IMR-90 (cell line): ENCODE data around the gene IQSEC3. TPM values are rescaled to one million over a fixed set of nuclear protein-coding genes. Genes with fewer than 3 reads are reported as not detected.

Source experiments
- ATAC-seq: fragments of 200-7000 bp; cut with Tn5 transposase; 2 replicates; pipeline ENCODE4 v1.9.1; 2020; ENCODE audit warnings: low read depth, mild to moderate bottlenecking, moderate library complexity
- BruUV-seq: library from RNA; stranded (reverse); fragments of 400-500 nt; replicated peaks from 2 replicates; lab custom pipeline; 2021; lab: Mats Ljungman, UMichigan
- CTCF ChIA-PET: fragments of 300-600 bp; formaldehyde crosslinking; extraction: SDS; loops from one replicate; lab custom pipeline; 2021; ENCODE audit warnings: antibody characterized with exemption; lab: Yijun Ruan, JAX
- POLR2A ChIA-PET: fragments of 300-600 bp; sonication (Branson Sonifier 250); formaldehyde crosslinking; loops from one replicate; lab custom pipeline; 2022; ENCODE audit warnings: antibody characterized with exemption; ENCODE audit not compliant: unreplicated experiment; lab: Charles Lee
- DNase-seq: peaks from one replicate; pipeline ENCODE4 v3.0.0; 2013
- H2AFZ ChIP-seq: replicated peaks from 2 replicates; pipeline ENCODE3; 2013; ENCODE audit warnings: low read length, mild to moderate bottlenecking; ENCODE audit not compliant: poor library complexity
- H2AK5ac ChIP-seq: 2 replicates; pipeline ENCODE4 v1.6.1; 2013; ENCODE audit warnings: low read depth, low read length, inconsistent platforms
- H2AK9ac ChIP-seq: replicated peaks from 2 replicates; pipeline ENCODE3; 2013; ENCODE audit warnings: mild to moderate bottlenecking, low read depth, low read length, moderate library complexity; ENCODE audit not compliant: poor library complexity
- H2BK120ac ChIP-seq: 2 replicates; pipeline ENCODE4 v1.6.1; 2013; ENCODE audit warnings: low read depth, low read length, inconsistent platforms
- H2BK15ac ChIP-seq: 3 replicates; pipeline ENCODE4 v1.6.1; 2013; ENCODE audit warnings: low read depth, low read length, inconsistent platforms
- H2BK20ac ChIP-seq: 2 replicates; pipeline ENCODE4 v1.6.1; 2013; ENCODE audit warnings: low read depth, mild to moderate bottlenecking, inconsistent platforms, low read length, moderate library complexity
- H2BK5ac ChIP-seq: 2 replicates; pipeline ENCODE4 v1.6.1; 2013; ENCODE audit warnings: mild to moderate bottlenecking, low read depth, low read length, inconsistent platforms; ENCODE audit not compliant: poor library complexity, severe bottlenecking
- H3K14ac ChIP-seq: replicated peaks from 2 replicates; pipeline ENCODE4 v1.6.1; 2013; ENCODE audit warnings: low read depth, low read length, inconsistent platforms
- H3K18ac ChIP-seq: 2 replicates; pipeline ENCODE4 v1.6.1; 2013; ENCODE audit warnings: low read depth, low read length, control low read depth
- H3K23ac ChIP-seq: 2 replicates; pipeline ENCODE4 v1.6.1; 2013; ENCODE audit warnings: low read depth, low read length, inconsistent platforms
- H3K27ac ChIP-seq: 2 replicates; pipeline ENCODE4 v1.5.1; 2013; ENCODE audit warnings: mild to moderate bottlenecking, control low read depth, low read length; ENCODE audit not compliant: insufficient read depth
- H3K27me3 ChIP-seq: 2 replicates; pipeline ENCODE4 v1.6.1; 2013; ENCODE audit warnings: low read length; ENCODE audit not compliant: control insufficient read depth, insufficient read depth
- H3K36me3 ChIP-seq: 2 replicates; pipeline ENCODE4 v1.6.1; 2013; ENCODE audit warnings: low read length, mixed read lengths; ENCODE audit not compliant: control insufficient read depth, insufficient read depth
- H3K4ac ChIP-seq: 2 replicates; pipeline ENCODE4 v1.6.1; 2013; ENCODE audit warnings: low read depth, low read length, inconsistent platforms
- H3K4me1 ChIP-seq: 2 replicates; pipeline ENCODE4 v1.6.1; 2013; ENCODE audit warnings: low read length, mixed read lengths; ENCODE audit not compliant: control insufficient read depth, insufficient read depth
- H3K4me2 ChIP-seq: 2 replicates; pipeline ENCODE4 v1.6.1; 2013; ENCODE audit warnings: low read depth, mild to moderate bottlenecking, control low read depth, low read length, moderate library complexity
- H3K4me3 ChIP-seq: 2 replicates; pipeline ENCODE4 v1.5.1; 2013; ENCODE audit warnings: low read depth, mild to moderate bottlenecking, control low read depth, low read length, moderate library complexity; ENCODE audit not compliant: insufficient read depth
- H3K56ac ChIP-seq: 2 replicates; pipeline ENCODE4 v1.6.1; 2013; ENCODE audit warnings: low read length, inconsistent platforms; ENCODE audit not compliant: insufficient read depth; ENCODE audit errors: extremely low read depth
- H3K79me1 ChIP-seq, 2 experiments: 2 replicates each; pipeline ENCODE4 v1.6.1; 2013; ENCODE audit warnings: low read length in 2 of 2, inconsistent platforms in 1 of 2, low read depth in 1 of 2
- H3K9ac ChIP-seq: 2 replicates; pipeline ENCODE4 v1.6.1; 2013; ENCODE audit warnings: low read depth, low read length, control low read depth
- H3K9me1 ChIP-seq: 2 replicates; pipeline ENCODE4 v1.6.1; 2013; ENCODE audit warnings: low read length, inconsistent platforms; ENCODE audit not compliant: insufficient read depth
- H3K9me3 ChIP-seq: 2 replicates; pipeline ENCODE4 v1.6.1; 2013; ENCODE audit warnings: low read length; ENCODE audit not compliant: control insufficient read depth, insufficient read depth
- H4K20me1 ChIP-seq: 2 replicates; pipeline ENCODE4 v1.6.1; 2013; ENCODE audit warnings: low read length, inconsistent platforms; ENCODE audit not compliant: insufficient read depth
- H4K5ac ChIP-seq: 2 replicates; pipeline ENCODE4 v1.6.1; 2013; ENCODE audit warnings: mild to moderate bottlenecking, low read depth, low read length, control low read depth
- H4K8ac ChIP-seq, 2 experiments: 2 replicates each; pipeline ENCODE4 v1.6.1; 2013; ENCODE audit warnings: low read depth in 2 of 2, low read length in 2 of 2, control low read depth in 1 of 2, inconsistent platforms in 1 of 2
- H4K91ac ChIP-seq: 2 replicates; pipeline ENCODE4 v1.6.1; 2013; ENCODE audit warnings: low read depth, low read length, inconsistent platforms; ENCODE audit not compliant: insufficient read depth
- BHLHE40 ChIP-seq: fragments of 150-350 bp; IDR thresholded peaks from 2 replicates; pipeline ENCODE4 v1.6.1; 2016; ENCODE audit warnings: mild to moderate bottlenecking, low read depth, low read length
- CEBPB ChIP-seq: IDR thresholded peaks from 2 replicates; pipeline ENCODE4 v1.6.1; 2012; ENCODE audit warnings: low read depth, low read length, improper control_type of control experiment
- CHD1 ChIP-seq: IDR thresholded peaks from 2 replicates; pipeline ENCODE4 v1.6.1; 2012; ENCODE audit warnings: low read depth, low read length, improper control_type of control experiment
- FOS ChIP-seq: fragments of 150-350 bp; IDR thresholded peaks from 2 replicates; pipeline ENCODE4 v1.6.1; 2016; ENCODE audit warnings: low read depth, low read length
- MAFK ChIP-seq: IDR thresholded peaks from 2 replicates; pipeline ENCODE4 v1.6.1; 2012; ENCODE audit warnings: low read depth, low read length, improper control_type of control experiment
- MAZ ChIP-seq: IDR thresholded peaks from 2 replicates; pipeline ENCODE4 v1.6.1; 2012; ENCODE audit warnings: low read depth, mild to moderate bottlenecking, low read length, improper control_type of control experiment, moderate library complexity, borderline replicate concordance
- MXI1 ChIP-seq: IDR thresholded peaks from 2 replicates; pipeline ENCODE4 v1.6.1; 2012; ENCODE audit warnings: low read depth, mild to moderate bottlenecking, low read length, moderate library complexity, borderline replicate concordance
- NFE2L2 ChIP-seq: fragments of 150-350 bp; IDR thresholded peaks from 2 replicates; pipeline ENCODE4 v1.6.1; 2016; ENCODE audit warnings: low read depth, mild to moderate bottlenecking, low read length
- POLR2A ChIP-seq: IDR thresholded peaks from 2 replicates; pipeline ENCODE4 v1.6.1; 2012; ENCODE audit warnings: mild to moderate bottlenecking, low read depth, low read length
- RAD21 ChIP-seq: IDR thresholded peaks from 2 replicates; pipeline ENCODE4 v1.6.1; 2012; ENCODE audit warnings: low read length, improper control_type of control experiment
- RCOR1 ChIP-seq: IDR thresholded peaks from 2 replicates; pipeline ENCODE4 v1.6.1; 2012; ENCODE audit warnings: mild to moderate bottlenecking, low read length, improper control_type of control experiment; ENCODE audit not compliant: insufficient replicate concordance
- SMC3 ChIP-seq: fragments of 150-350 bp; IDR thresholded peaks from 2 replicates; pipeline ENCODE4 v1.6.1; 2016; ENCODE audit warnings: low read depth, mild to moderate bottlenecking, antibody characterized with exemption, low read length, moderate library complexity
- WGBS, 2 experiments: methylation state at CpG; one replicate each; pipeline versions ENCODE4 v1.1.5 to v1.1.7; 2013; ENCODE audit warnings: missing lambda C conversion rate in 2 of 2; ENCODE audit not compliant: insufficient read length in 1 of 2; ENCODE audit errors: extremely low coverage in 2 of 2; 5-methylcytosine and 5-hydroxymethylcytosine counted together
- dilution Hi-C: fragments of 300-500 bp; cut with HindIII; formaldehyde crosslinking; loops from one replicate; pipeline ENCODE4 v1.14.3; 2018; ENCODE audit warnings: low sequenced_read_pairs; ENCODE audit not compliant: unreplicated experiment
- in situ Hi-C: fragments of 300-500 bp; cut with MboI; formaldehyde crosslinking; loops from 3 replicates; pipeline ENCODE4 v1.14.3; 2019; ENCODE audit warnings: low sequenced_read_pairs, inconsistent platforms, mixed read lengths
- intact Hi-C: fragments of 100-400 bp; cut with micrococcal nuclease; formaldehyde crosslinking; loops from 2 replicates; pipeline ENCODE4 v1.10.0; 2022
- polyA plus RNA-seq, 3 experiments: library from polyadenylated mRNA; depleted of rRNA; stranded (reverse); fragments of >200 nt; gene quantifications; 2 replicates each; pipeline ENCODE4 v1.2.3, GENCODE V29; 2012; ENCODE audit warnings: low replicate concordance in 1 of 3
- total RNA-seq: library from RNA; depleted of rRNA; stranded (reverse); fragments of >200 nt; gene quantifications from 2 replicates; pipeline ENCODE4 v1.2.3, GENCODE V29; 2012
- TF ChIP-seq, protein P1 (sequence below): fragments of 150-350 bp; IDR thresholded peaks from 2 replicates; pipeline ENCODE4 v1.6.1; 2016; ENCODE audit warnings: low read depth, mild to moderate bottlenecking, low read length, moderate library complexity, borderline replicate concordance
- TF ChIP-seq, protein P2 (sequence below): conservative IDR thresholded peaks from 2 replicates; pipeline ENCODE4 v1.5.1; 2012; ENCODE audit warnings: mild to moderate bottlenecking, low read depth, low read length, improper control_type of control experiment
- TF ChIP-seq, protein P3 (sequence below): fragments of 150-350 bp; IDR thresholded peaks from 2 replicates; pipeline ENCODE4 v1.6.1; 2017; ENCODE audit warnings: mild to moderate bottlenecking, antibody characterized with exemption, low read length, low read depth

IQSEC3 gene
- total and polyA plus RNA-seq, 2 of the 4 experiments (the other 2 are of a cell fraction) = 0.10 TPM; not detected in 1

DNA sequence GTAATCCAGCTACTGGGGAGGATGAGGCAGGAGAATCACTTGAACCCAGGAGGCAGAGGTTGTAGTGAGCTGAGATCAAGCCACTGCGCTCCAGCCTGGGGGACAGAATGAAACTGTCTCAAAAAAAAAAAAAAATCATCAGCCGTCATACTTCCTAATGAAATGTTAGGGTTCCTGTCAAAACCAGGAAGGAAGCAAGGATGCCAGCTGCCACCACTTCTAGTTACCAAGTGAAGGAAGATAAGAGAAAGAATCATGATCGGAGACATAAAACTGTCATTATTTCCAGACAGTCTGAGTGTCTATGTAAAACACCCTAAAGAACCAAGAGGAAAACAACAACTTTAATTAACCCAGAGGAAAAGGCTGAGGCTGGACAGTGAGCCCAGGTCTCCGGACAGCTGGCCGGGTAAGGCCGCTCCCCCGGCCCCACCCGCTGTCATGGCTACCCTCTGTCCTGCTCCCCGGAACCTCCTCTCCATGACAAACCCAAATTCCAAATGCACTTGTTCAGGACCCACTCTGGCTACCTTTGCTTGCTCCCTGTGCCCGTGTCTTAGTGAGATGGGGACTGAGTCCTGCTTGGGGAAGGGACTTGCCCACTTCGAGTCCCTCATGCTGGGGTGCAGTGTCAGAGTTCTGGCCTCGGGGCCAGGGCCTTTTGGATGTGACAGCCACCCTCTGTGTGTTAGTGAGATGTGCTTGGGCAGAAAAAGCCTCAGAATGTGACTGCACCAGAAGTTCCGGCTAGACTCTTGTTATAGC, 118.4 kb downstream of the IQSEC3 start:
- ChIA-PET CTCF (no interaction called here), POLR2A (no interaction called here)
- Histone ChIP-seq H4K8ac (no peak overlapping the region), H3K14ac (no peak overlapping the region), H3K79me1 (peaks cover 0 to 7% of the 10 kb centered on the region in 2 experiments; a peak in 1 of 4 replicates), H3K4me1 (peaks cover 14% of the 10 kb centered on the region), H3K27ac (no peak overlapping the region), H2AFZ (no peak overlapping the region), H3K27me3 (no peaks in the 10 kb centered on the region; the same call in 1 of the 2 replicates), H3K9ac (no peak overlapping the region), H4K5ac (no peak overlapping the region), H2AK9ac (no peak overlapping the region), H2BK15ac (no peak overlapping the region; the same call in 2 of the 3 replicates), H3K4me3 (no peak overlapping the region), H3K4me2 (no peak overlapping the region), H3K4ac (no peak overlapping the region), H2BK5ac (no peak overlapping the region), H3K9me3 (no peaks in the 10 kb centered on the region), H4K20me1 (no peaks in the 10 kb centered on the region), H3K56ac (no peak overlapping the region), H2BK120ac (no peak overlapping the region), H2AK5ac (no peak overlapping the region), H2BK20ac (no peak overlapping the region), H3K36me3 (no peaks in the 10 kb centered on the region), H3K9me1 (peaks cover 15% of the 10 kb centered on the region), H3K18ac (no peak overlapping the region), H3K23ac (no peak overlapping the region), H4K91ac (no peak overlapping the region)
- intact Hi-C loops = no loop called here
- ATAC-seq (no peak), DNase-seq (no peak)
- dilution Hi-C loops = no loop called here
- 100% methylated on average over 2 of the region's 13 CpGs; no CpG with 5 or more reads in 1 of the 2 experiments for WGBS, 2 experiments
- in situ Hi-C loops = no loop called here
- no TSS peak for BruUV-seq
- TF ChIP-seq MAZ (no peak), BHLHE40 (no peak), NFE2L2 (no peak), MXI1 (no peak), POLR2A (no peak), CHD1 (no peak), RCOR1 (no peak), FOS (no peak), RAD21 (no peak), MAFK (no peak), SMC3 (no peak), CEBPB (no peak)
- TF ChIP-seq, protein P1, sequence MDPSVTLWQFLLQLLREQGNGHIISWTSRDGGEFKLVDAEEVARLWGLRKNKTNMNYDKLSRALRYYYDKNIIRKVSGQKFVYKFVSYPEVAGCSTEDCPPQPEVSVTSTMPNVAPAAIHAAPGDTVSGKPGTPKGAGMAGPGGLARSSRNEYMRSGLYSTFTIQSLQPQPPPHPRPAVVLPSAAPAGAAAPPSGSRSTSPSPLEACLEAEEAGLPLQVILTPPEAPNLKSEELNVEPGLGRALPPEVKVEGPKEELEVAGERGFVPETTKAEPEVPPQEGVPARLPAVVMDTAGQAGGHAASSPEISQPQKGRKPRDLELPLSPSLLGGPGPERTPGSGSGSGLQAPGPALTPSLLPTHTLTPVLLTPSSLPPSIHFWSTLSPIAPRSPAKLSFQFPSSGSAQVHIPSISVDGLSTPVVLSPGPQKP = no peak
- TF ChIP-seq, protein P2, sequence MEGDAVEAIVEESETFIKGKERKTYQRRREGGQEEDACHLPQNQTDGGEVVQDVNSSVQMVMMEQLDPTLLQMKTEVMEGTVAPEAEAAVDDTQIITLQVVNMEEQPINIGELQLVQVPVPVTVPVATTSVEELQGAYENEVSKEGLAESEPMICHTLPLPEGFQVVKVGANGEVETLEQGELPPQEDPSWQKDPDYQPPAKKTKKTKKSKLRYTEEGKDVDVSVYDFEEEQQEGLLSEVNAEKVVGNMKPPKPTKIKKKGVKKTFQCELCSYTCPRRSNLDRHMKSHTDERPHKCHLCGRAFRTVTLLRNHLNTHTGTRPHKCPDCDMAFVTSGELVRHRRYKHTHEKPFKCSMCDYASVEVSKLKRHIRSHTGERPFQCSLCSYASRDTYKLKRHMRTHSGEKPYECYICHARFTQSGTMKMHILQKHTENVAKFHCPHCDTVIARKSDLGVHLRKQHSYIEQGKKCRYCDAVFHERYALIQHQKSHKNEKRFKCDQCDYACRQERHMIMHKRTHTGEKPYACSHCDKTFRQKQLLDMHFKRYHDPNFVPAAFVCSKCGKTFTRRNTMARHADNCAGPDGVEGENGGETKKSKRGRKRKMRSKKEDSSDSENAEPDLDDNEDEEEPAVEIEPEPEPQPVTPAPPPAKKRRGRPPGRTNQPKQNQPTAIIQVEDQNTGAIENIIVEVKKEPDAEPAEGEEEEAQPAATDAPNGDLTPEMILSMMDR = no peak
- TF ChIP-seq, protein P3, sequence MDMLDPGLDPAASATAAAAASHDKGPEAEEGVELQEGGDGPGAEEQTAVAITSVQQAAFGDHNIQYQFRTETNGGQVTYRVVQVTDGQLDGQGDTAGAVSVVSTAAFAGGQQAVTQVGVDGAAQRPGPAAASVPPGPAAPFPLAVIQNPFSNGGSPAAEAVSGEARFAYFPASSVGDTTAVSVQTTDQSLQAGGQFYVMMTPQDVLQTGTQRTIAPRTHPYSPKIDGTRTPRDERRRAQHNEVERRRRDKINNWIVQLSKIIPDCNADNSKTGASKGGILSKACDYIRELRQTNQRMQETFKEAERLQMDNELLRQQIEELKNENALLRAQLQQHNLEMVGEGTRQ = no peak
